PC-9 (cell line): Measurements from ENCODE around the gene CKAP2L. TPM values are rescaled to one million over a fixed set of nuclear protein-coding genes. Genes with fewer than 3 reads are reported as not detected.

Experiments
- BruUV-seq: library from RNA; stranded (reverse); fragments of 400-500 nt; replicated peaks from 2 replicates; lab custom pipeline; 2021; lab: Mats Ljungman, UMichigan
- CTCF ChIA-PET: fragments of 300-600 bp; sonication (Branson Sonifier 250); formaldehyde crosslinking; loops from one replicate; lab custom pipeline; 2022; ENCODE audit warnings: antibody characterized with exemption; lab: Charles Lee
- POLR2A ChIA-PET: fragments of 300-600 bp; sonication (Branson Sonifier 250); formaldehyde crosslinking; loops from one replicate; lab custom pipeline; 2022; ENCODE audit warnings: antibody characterized with exemption; ENCODE audit not compliant: unreplicated experiment; lab: Charles Lee
- DNase-seq, 2 experiments: peaks; one replicate each; pipeline versions ENCODE4 v3.0.0 to v3.0.0-alpha.2; 2015 to 2022; ENCODE audit warnings: mixed read lengths in 1 of 2
- H2AFZ ChIP-seq: fragments of 200-600 bp; sonication (generic); 2 replicates; pipeline ENCODE4 v1.8.1; 2017; ENCODE audit warnings: antibody characterized with exemption
- H3F3A ChIP-seq: fragments of 200-600 bp; sonication (generic); 2 replicates; pipeline ENCODE4 v1.8.1; 2017; ENCODE audit warnings: antibody characterized with exemption, mild to moderate bottlenecking, low read depth; ENCODE audit not compliant: insufficient read depth
- H3K27ac ChIP-seq: fragments of 200-600 bp; sonication (generic); 2 replicates; pipeline ENCODE4 v1.6.1; 2016; ENCODE audit warnings: mixed run types
- H3K27me3 ChIP-seq: fragments of 200-600 bp; sonication (generic); 2 replicates; pipeline ENCODE4 v1.6.1; 2016; ENCODE audit warnings: low read depth, mixed run types; ENCODE audit not compliant: insufficient read depth
- H3K36me3 ChIP-seq: fragments of 200-600 bp; sonication (generic); 2 replicates; pipeline ENCODE4 v1.6.1; 2016; ENCODE audit warnings: low read depth, mixed run types
- H3K4me1 ChIP-seq: fragments of 200-600 bp; sonication (generic); replicated peaks from 2 replicates; pipeline ENCODE4 v1.6.1; 2016; ENCODE audit warnings: mixed run types; ENCODE audit not compliant: insufficient read depth
- H3K4me2 ChIP-seq: fragments of 200-600 bp; sonication (generic); 2 replicates; pipeline ENCODE4 v1.6.1; 2017; ENCODE audit warnings: mixed run types
- H3K4me3 ChIP-seq: fragments of 200-600 bp; sonication (generic); 2 replicates; pipeline ENCODE4 v1.6.1; 2016; ENCODE audit warnings: mixed run types
- H3K79me2 ChIP-seq: fragments of 200-600 bp; sonication (generic); 2 replicates; pipeline ENCODE4 v1.6.1; 2017; ENCODE audit warnings: low read depth, mixed run types
- H3K9me2 ChIP-seq: fragments of 200-600 bp; sonication (generic); 2 replicates; pipeline ENCODE4 v1.8.1; 2017; ENCODE audit warnings: mild to moderate bottlenecking; ENCODE audit not compliant: insufficient read depth
- H3K9me3 ChIP-seq: fragments of 200-600 bp; sonication (generic); 2 replicates; pipeline ENCODE4 v1.8.1; 2016; ENCODE audit warnings: low read depth; ENCODE audit not compliant: insufficient read depth
- H4K20me1 ChIP-seq: fragments of 200-600 bp; sonication (generic); 2 replicates; pipeline ENCODE4 v1.8.1; 2017; ENCODE audit not compliant: insufficient read depth
- CTCF ChIP-seq: fragments of 200-600 bp; sonication (generic); conservative IDR thresholded peaks from 2 replicates; pipeline ENCODE4 v1.6.1; 2017; ENCODE audit warnings: mixed run types, antibody characterized with exemption, mild to moderate bottlenecking, moderate library complexity
- EZH2 ChIP-seq: fragments of 200-600 bp; sonication (generic); IDR thresholded peaks from 2 replicates; pipeline ENCODE4 v1.8.0; 2017; ENCODE audit warnings: antibody characterized with exemption, low read depth
- intact Hi-C: fragments of 100-400 bp; cut with micrococcal nuclease; formaldehyde crosslinking; loops from one replicate; pipeline ENCODE4 v1.10.0; 2022; ENCODE audit not compliant: unreplicated experiment
- total RNA-seq: library from RNA; stranded (reverse); gene quantifications from 2 replicates; pipeline ENCODE4 v1.2.3, GENCODE V29; 2021

The CKAP2L gene
- total RNA-seq, 1 experiment from 2014 or later: 28.7 TPM

DNA sequence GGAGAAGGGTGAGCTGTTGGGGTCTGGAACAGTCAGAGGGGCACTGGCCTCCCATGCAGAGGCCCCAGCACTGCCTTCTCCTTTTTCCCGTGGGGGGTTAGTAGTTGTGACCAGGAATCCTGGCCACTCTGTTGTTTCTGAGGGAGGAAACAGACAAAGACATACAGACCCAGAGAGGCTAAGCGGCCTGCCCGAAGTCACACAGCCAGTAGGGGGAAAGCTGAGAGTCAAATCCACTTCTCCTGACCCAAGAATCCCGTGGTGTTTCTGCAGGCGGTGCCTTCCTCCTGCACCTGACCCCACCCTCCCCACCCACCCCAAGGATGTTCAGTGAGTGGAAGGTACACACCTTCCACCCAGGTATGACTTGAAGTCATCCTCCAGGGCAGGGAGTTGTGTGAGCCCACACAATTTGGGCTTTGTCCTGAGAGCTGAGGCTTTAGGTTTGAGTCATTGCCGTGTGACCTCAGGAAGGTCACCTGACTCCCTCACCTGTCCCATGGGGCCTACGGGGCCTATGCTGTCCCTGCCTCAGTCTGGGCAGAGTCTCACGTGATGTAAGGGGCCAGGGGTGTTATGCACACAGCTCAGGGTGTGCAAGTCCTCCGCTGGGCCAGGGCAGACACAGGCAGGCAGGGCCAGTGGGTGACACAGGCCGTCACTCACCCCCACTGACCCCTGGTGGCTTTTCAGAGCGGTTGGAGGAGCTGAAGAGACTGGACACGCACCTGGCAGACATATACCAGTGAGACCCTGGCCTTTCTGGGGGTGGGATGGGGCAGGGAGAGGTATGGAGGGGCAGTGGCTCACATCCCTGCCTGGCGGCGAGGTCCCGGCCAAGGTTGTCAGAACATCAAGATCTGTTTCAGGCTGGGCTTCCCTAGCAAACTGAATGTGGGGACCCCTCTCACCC, 38.6 kb downstream of the CKAP2L start:
- H3K27me3 ChIP-seq: no peaks in the 10 kb centered on the region
- no peak overlapping the region for H3K4me3 ChIP-seq
- intact Hi-C loops: loop anchor here (1.0 to 10.0 kb wide), 9 partner anchors 33 to 671 kb away; partner anchors contain the start of genes SLC20A1, TMEM87B and ZC3H6
- POLR2A ChIA-PET: interaction anchor here (0.7 kb wide), 1 partner anchor 352 kb away, joined by 3 read pairs; no protein-coding TSS in a partner anchor
- no peak overlapping the region for H2AFZ ChIP-seq
- H3K79me2 ChIP-seq: no peaks in the 10 kb centered on the region
- H3K4me1 ChIP-seq: peaks cover 26% of the 10 kb centered on the region
- BruUV-seq: TSS peak; percentile 84
- CTCF ChIA-PET: interaction anchor here (0.5 to 3.9 kb wide), 13 partner anchors 33 to 1502 kb away, joined by 3 to 39 read pairs (median 5); partner anchors contain the start of gene CHCHD5
- no peaks in the 10 kb centered on the region for H3K9me2 ChIP-seq
- DNase-seq: peak; percentile 59 to 80
- H3K27ac ChIP-seq: peak overlapping the region; percentile 77
- H3K4me2 ChIP-seq: peak overlapping the region; percentile 52
- no peaks in the 10 kb centered on the region for H3K36me3 ChIP-seq
- peaks cover 16% of the 10 kb centered on the region; the same call in 1 of the 2 replicates for H3F3A ChIP-seq
- no peaks in the 10 kb centered on the region for H3K9me3 ChIP-seq
- no peaks in the 10 kb centered on the region for H4K20me1 ChIP-seq
- TF ChIP-seq CTCF (no peak), EZH2 (no peak)

- Histone ChIP-seq H4K20me1 (no peaks in the 10 kb centered on the region), H3K4me1 (peaks cover 26% of the 10 kb centered on the region), H3K27me3 (no peaks in the 10 kb centered on the region), H3K4me3 (no peak overlapping the region), H3K4me2 (peak overlapping the region; percentile 34), H2AFZ (no peak overlapping the region), H3K79me2 (no peaks in the 10 kb centered on the region), H3K9me3 (no peaks in the 10 kb centered on the region), H3K36me3 (no peaks in the 10 kb centered on the region), H3K27ac (peak overlapping the region; percentile 63), H3F3A (peaks cover 16% of the 10 kb centered on the region; the same call in 1 of the 2 replicates), H3K9me2 (no peaks in the 10 kb centered on the region)
- intact Hi-C loops: loop anchor here (5.0 to 10.0 kb wide), 3 partner anchors 63 to 670 kb away; partner anchors contain the start of genes TMEM87B and ZC3H6
- TF ChIP-seq EZH2 (no peak), CTCF (peak; percentile 37)
- ChIA-PET POLR2A (interaction anchor here (0.6 to 0.7 kb wide), 3 partner anchors 98 to 672 kb away, joined by 4 read pairs; no protein-coding TSS in a partner anchor), CTCF (interaction anchor here (0.5 to 3.9 kb wide), 6 partner anchors 31 to 124 kb away, joined by 3 to 39 read pairs (median 9); no protein-coding TSS in a partner anchor)
- DNase-seq: peak in 1 of 2 experiments; percentile 38
- BruUV-seq: no TSS peak
These were observed 39.6 kb downstream of the CKAP2L start for GRCh38 chr2:112724591-112725525.
